SU-DHL-6 (cell line): Measurements from ENCODE around the gene INPP5A.

ENCODE experiments used
- H2AFZ ChIP-seq: fragments of 200-600 bp; sonication (generic); 2 replicates; pipeline ENCODE4 v1.6.1; 2014; ENCODE audit warnings: low read depth, mild to moderate bottlenecking, moderate library complexity, mixed read lengths, antibody characterized with exemption, low read length; ENCODE audit not compliant: severe bottlenecking
- H3F3A ChIP-seq: fragments of 200-600 bp; shearing (Covaris generic); 2 replicates; pipeline ENCODE4 v1.6.0; 2016; ENCODE audit warnings: antibody characterized with exemption, mild to moderate bottlenecking; ENCODE audit not compliant: insufficient read depth
- H3K27ac ChIP-seq: fragments of 200-600 bp; sonication (generic); 2 replicates; pipeline ENCODE4 v1.5.1; 2016; ENCODE audit warnings: low read depth, mild to moderate bottlenecking, low read length, moderate library complexity, mixed read lengths
- H3K27me3 ChIP-seq: fragments of 200-600 bp; sonication (generic), shearing (Covaris generic); 2 replicates; pipeline ENCODE4 v1.6.0; 2014; ENCODE audit warnings: mild to moderate bottlenecking, low read length
- H3K36me3 ChIP-seq: fragments of 200-600 bp; sonication (generic); 2 replicates; pipeline ENCODE4 v1.6.1; 2014; ENCODE audit warnings: mild to moderate bottlenecking, low read length, mixed read lengths
- H3K4me2 ChIP-seq: fragments of 300-600, 200-600 bp; shearing (Covaris generic), sonication (generic); 2 replicates; pipeline ENCODE4 v1.6.0; 2014; ENCODE audit warnings: low read length, low read depth, mild to moderate bottlenecking; ENCODE audit not compliant: poor library complexity, severe bottlenecking
- H3K4me3 ChIP-seq: fragments of 200-600 bp; sonication (generic); 2 replicates; pipeline ENCODE4 v1.5.1; 2014; ENCODE audit warnings: antibody characterized with exemption, low read length, mild to moderate bottlenecking, mixed read lengths; ENCODE audit not compliant: insufficient read depth, poor library complexity, severe bottlenecking
- H3K79me2 ChIP-seq: fragments of 200-600 bp; sonication (generic); 2 replicates; pipeline ENCODE4 v1.6.1; 2014; ENCODE audit warnings: mild to moderate bottlenecking, low read length, moderate library complexity; ENCODE audit not compliant: insufficient read depth
- H3K9ac ChIP-seq: fragments of 200-600 bp; sonication (generic); 2 replicates; pipeline ENCODE4 v1.7.0; 2014; ENCODE audit warnings: mild to moderate bottlenecking, low read length
- H3K9me2 ChIP-seq: fragments of 200-600 bp; sonication (generic); replicated peaks from 2 replicates; pipeline ENCODE4 v1.6.1; 2014; ENCODE audit warnings: low read length; ENCODE audit not compliant: insufficient read depth
- H3K9me3 ChIP-seq: fragments of 200-600 bp; sonication (generic); 2 replicates; pipeline ENCODE4 v1.6.1; 2014; ENCODE audit warnings: low read length, mixed read lengths; ENCODE audit not compliant: insufficient read depth
- H4K20me1 ChIP-seq: fragments of 200-600 bp; sonication (generic); 2 replicates; pipeline ENCODE4 v1.6.1; 2014; ENCODE audit warnings: low read depth, mild to moderate bottlenecking, antibody characterized with exemption, low read length, moderate library complexity, mixed read lengths
- EZH2phosphoT487 ChIP-seq: fragments of 200-600 bp; sonication (generic), shearing (Covaris generic); conservative IDR thresholded peaks from 2 replicates; pipeline ENCODE4 v1.6.1; 2018; ENCODE audit warnings: mild to moderate bottlenecking, antibody characterized with exemption, low read length, moderate library complexity, mixed read lengths
- TF ChIP-seq, protein P1 (sequence below): fragments of 200-600 bp; sonication (generic); IDR thresholded peaks from one replicate; pipeline ENCODE4 v1.5.1; 2017; ENCODE audit warnings: antibody characterized with exemption, mild to moderate bottlenecking, low read length, moderate library complexity; ENCODE audit not compliant: insufficient read depth, poor library complexity, severe bottlenecking

INPP5A gene

DNA sequence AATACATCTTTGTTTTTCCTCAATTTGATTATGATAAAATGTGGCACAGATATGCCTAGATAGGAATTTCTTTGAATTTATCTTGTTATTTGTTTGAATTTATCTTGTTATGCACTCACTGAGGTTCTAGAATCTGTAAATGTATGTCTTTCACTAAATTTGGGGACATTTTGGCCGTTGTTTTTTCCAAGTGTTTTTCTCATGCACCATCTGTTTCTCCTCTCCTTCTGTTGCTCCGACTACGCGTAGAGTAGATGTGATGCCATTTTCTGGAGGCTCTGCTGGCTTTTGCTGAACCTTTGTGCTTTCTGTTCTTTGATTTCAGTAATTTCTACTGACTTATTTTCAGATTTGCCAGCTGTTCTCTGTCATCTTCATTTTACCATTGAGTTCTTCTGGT, 101.9 kb downstream of the INPP5A start:
- Histone ChIP-seq H3K9ac (no peak overlapping the region), H3K27me3 (no peaks in the 10 kb centered on the region), H3K9me2 (no peaks in the 10 kb centered on the region), H3K27ac (no peak overlapping the region), H3K36me3 (no peaks in the 10 kb centered on the region), H2AFZ (no peak overlapping the region), H3K4me3 (no peak overlapping the region), H3K79me2 (no peaks in the 10 kb centered on the region), H4K20me1 (no peaks in the 10 kb centered on the region), H3K4me2 (no peak overlapping the region), H3K9me3 (no peaks in the 10 kb centered on the region), H3F3A (no peaks in the 10 kb centered on the region)
- TF ChIP-seq, protein P1, sequence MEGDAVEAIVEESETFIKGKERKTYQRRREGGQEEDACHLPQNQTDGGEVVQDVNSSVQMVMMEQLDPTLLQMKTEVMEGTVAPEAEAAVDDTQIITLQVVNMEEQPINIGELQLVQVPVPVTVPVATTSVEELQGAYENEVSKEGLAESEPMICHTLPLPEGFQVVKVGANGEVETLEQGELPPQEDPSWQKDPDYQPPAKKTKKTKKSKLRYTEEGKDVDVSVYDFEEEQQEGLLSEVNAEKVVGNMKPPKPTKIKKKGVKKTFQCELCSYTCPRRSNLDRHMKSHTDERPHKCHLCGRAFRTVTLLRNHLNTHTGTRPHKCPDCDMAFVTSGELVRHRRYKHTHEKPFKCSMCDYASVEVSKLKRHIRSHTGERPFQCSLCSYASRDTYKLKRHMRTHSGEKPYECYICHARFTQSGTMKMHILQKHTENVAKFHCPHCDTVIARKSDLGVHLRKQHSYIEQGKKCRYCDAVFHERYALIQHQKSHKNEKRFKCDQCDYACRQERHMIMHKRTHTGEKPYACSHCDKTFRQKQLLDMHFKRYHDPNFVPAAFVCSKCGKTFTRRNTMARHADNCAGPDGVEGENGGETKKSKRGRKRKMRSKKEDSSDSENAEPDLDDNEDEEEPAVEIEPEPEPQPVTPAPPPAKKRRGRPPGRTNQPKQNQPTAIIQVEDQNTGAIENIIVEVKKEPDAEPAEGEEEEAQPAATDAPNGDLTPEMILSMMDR = no peak
- no peak for TF ChIP-seq EZH2phosphoT487

DNA sequence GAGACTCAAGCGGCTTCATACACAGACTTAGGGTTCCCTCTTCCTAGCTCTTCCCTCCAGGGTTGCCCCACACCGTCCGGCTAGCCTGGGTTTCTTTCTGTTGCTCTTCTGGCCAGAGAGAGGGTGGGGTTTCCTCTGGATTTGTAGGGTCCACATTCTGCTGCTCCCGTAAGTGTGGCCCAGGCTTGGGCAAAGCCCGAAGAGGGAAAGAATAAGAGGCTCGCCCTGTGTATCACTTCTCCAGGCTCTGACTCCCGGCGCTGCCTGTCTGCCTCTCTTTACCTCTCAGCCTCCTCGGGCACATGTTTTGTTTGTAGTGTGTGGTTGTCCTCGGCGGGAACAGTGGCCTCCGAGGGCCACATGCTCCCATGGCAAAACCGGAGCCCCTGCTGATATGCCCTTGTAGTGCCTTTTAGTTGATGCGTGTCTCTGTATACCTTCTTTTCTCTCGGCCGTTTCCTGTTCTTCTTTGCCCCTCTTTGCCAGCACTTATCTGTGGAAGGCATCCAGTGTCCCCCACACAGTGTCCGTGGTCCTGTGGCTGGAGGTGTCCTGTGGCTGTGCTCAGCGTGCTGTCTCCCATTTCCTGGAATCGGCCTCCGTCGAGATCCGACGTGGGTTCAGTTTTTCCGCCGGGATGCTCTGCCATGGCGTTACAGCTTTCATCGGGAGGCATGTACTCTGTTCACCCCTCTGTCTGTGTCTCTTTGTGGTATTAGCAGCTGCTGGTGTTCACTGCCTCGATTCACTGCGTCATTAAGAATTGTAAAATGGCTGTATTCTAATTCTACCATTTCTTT, 102.9 kb downstream of the INPP5A start:
- Histone ChIP-seq H3K4me3 (no peak overlapping the region), H3F3A (no peaks in the 10 kb centered on the region), H3K36me3 (no peaks in the 10 kb centered on the region), H3K27me3 (no peaks in the 10 kb centered on the region), H3K79me2 (no peaks in the 10 kb centered on the region), H3K4me2 (no peak overlapping the region), H3K9ac (no peak overlapping the region), H4K20me1 (no peaks in the 10 kb centered on the region), H3K9me2 (no peaks in the 10 kb centered on the region), H3K27ac (no peak overlapping the region), H3K9me3 (no peaks in the 10 kb centered on the region), H2AFZ (no peak overlapping the region)
- no peak for TF ChIP-seq EZH2phosphoT487
- TF ChIP-seq, protein P1 = no peak

DNA sequence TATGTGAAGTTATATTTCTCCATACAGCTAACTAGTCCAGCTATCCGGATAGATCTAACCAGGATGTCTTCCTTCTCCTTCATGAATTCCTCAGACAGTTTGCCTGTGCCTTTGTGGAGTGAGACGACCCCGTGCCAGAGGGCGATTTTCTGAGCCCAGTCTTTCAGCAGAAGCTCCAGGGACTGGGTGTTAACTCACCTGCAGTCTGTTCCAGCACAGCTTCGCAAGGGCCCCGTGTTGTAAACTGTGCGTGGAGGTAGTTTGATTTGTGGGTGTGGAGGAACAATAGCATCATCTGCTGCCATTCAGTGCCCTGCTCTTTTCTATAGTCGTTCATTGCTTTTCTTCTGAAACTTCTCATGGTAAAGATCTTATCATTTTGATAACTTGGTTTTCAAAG, 103.8 kb downstream of the INPP5A start:
- no peaks in the 10 kb centered on the region for H3K27me3 ChIP-seq
- no peak overlapping the region for H3K4me2 ChIP-seq
- H3K9ac ChIP-seq = no peak overlapping the region
- H3K4me3 ChIP-seq = no peak overlapping the region
- no peaks in the 10 kb centered on the region for H3K79me2 ChIP-seq
- H3K9me2 ChIP-seq = no peaks in the 10 kb centered on the region
- H3F3A ChIP-seq = no peaks in the 10 kb centered on the region
- H4K20me1 ChIP-seq = no peaks in the 10 kb centered on the region
- no peaks in the 10 kb centered on the region for H3K9me3 ChIP-seq
- H3K27ac ChIP-seq = no peak overlapping the region
- no peak overlapping the region for H2AFZ ChIP-seq
- TF ChIP-seq, protein P1 = no peak
- TF ChIP-seq EZH2phosphoT487 = no peak
- no peaks in the 10 kb centered on the region for H3K36me3 ChIP-seq
